Measurements from ENCODE around the gene GPX1.
"Not testable (repeated sequence)": the region's sequence is repeated elsewhere in the genome, so short reads cannot be mapped to it uniquely, and the experiment has no call there.

Gene GPX1

GRCh38 chr3:49358217-49358883 lies at the start of gene GPX1:
Gene GPX1, minus strand, starts transcription at chr3:49358353. Its CDS starts 75 bp downstream, at chr3:49358278.
- DNase-seq, result peak; percentile 75

GRCh38 chr3:49406571-49407565 lies 48.7 kb upstream of the GPX1 start:
- DNase-seq, result no peak

GRCh38 chr3:49405570-49405969 lies 47.4 kb upstream of the GPX1 start:
- DNase-seq, result not testable (repeated sequence)

- no peak for DNase-seq
These were observed 45.7 kb upstream of the GPX1 start for GRCh38 chr3:49403891-49404290.

GRCh38 chr3:49401766-49402165 lies 43.6 kb upstream of the GPX1 start:
- no peak for DNase-seq

- DNase-seq, result no peak
These were observed 41.3 kb upstream of the GPX1 start for GRCh38 chr3:49399461-49399860.

- no peak for DNase-seq
These were observed 39.3 kb upstream of the GPX1 start for GRCh38 chr3:49397470-49397869.

GRCh38 chr3:49391310-49391709 lies 33.2 kb upstream of the GPX1 start:
- not testable (repeated sequence) for DNase-seq

GRCh38 chr3:49389297-49389696 lies 31.1 kb upstream of the GPX1 start:
- no peak for DNase-seq

GRCh38 chr3:49388289-49388820 lies 30.2 kb upstream of the GPX1 start:
- DNase-seq, result no peak

GRCh38 chr3:49387721-49388120 lies 29.6 kb upstream of the GPX1 start:
- DNase-seq, result no peak

- no peak for DNase-seq
These were observed 28.1 kb upstream of the GPX1 start for GRCh38 chr3:49386056-49386756.

GRCh38 chr3:49385617-49386016 lies 27.5 kb upstream of the GPX1 start:
- DNase-seq, result no peak

- no peak for DNase-seq
These were observed 25.2 kb upstream of the GPX1 start for GRCh38 chr3:49383387-49383786.

GRCh38 chr3:49378249-49378895 lies 20.2 kb upstream of the GPX1 start:
- DNase-seq, result no peak

GRCh38 chr3:49377483-49377882 lies 19.3 kb upstream of the GPX1 start:
- no peak for DNase-seq

GRCh38 chr3:49371946-49372345 lies 13.8 kb upstream of the GPX1 start:
- no peak for DNase-seq

GRCh38 chr3:49370585-49371290 lies 12.6 kb upstream of the GPX1 start:
- no peak for DNase-seq

- DNase-seq, result no peak
These were observed 4.4 kb upstream of the GPX1 start for GRCh38 chr3:49362561-49362960.

- DNase-seq, result no peak
These were observed 1.5 kb upstream of the GPX1 start for GRCh38 chr3:49359623-49360022.

- no peak for DNase-seq
These were observed 702 bp upstream of the GPX1 start for GRCh38 chr3:49358884-49359225.

Data from NCI-H1092 treated with DMSO at 0.1 percent for 48 hours (cell line).